OCI-LY1 (cell line): Measurements from ENCODE around the gene EXOC6B.

Experiments
- CTCF ChIP-seq: fragments of 200-600 bp; sonication (generic), shearing (Covaris generic); IDR thresholded peaks from 2 replicates; pipeline ENCODE4 v1.5.1; 2017; ENCODE audit warnings: mild to moderate bottlenecking, antibody characterized with exemption, low read length, moderate library complexity, mixed read lengths
- EZH2 ChIP-seq: fragments of 200-600 bp; sonication (generic), shearing (Covaris generic); IDR thresholded peaks from 2 replicates; pipeline ENCODE4 v1.8.0; 2017; ENCODE audit warnings: borderline replicate concordance, mixed run types, mild to moderate bottlenecking, antibody characterized with exemption, low read length, moderate library complexity, mixed read lengths

GRCh38 chr2:72538486-72538885, 287.3 kb downstream of the EXOC6B start:
- TF ChIP-seq CTCF = no peak
- no peak for TF ChIP-seq EZH2
